Putamen (tissue), 1 donor: Measurements from ENCODE around the gene ZBTB8OS.
"Not testable (repeated sequence)": the region's sequence is repeated elsewhere in the genome, so short reads cannot be mapped to it uniquely, and the experiment has no call there.

Source experiments
- DNase-seq: peaks from one replicate; pipeline ENCODE4 v3.0.0-alpha.2; 2016; ENCODE audit warnings: low spot score

Gene ZBTB8OS

DNA sequence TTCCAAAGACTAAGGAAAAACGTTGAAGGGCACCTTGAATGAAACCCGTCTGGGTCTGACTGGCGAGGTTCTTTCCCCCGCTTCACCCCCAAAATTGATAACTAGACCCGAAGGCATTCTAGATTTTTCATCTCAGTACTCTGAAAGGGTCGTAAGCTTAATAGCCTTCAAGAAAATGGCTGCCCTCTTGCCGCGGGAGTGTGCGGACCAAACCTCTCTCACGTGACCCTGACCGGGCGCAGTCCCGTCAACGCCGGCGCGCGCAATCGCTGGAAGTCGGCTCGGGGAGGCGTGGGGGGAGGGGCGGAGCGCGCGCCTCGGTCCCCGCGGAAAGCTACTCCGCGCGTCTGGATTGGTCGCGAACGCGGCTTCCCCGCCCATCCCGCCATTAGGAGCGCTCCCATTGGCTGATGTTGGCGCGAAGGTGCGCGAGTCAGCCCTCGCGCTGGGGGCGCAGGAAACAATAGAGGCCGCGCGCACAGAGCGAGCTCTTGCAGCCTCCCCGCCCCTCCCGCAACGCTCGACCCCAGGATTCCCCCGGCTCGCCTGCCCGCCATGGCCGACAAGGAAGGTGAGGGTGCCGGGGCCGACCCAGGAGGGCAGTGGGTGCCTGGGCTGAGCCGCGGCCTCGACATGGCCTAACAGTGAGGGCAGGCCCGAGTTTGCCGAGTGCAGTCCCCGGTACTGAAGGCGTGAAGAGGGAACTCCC, 556 bp upstream of the ZBTB8OS start, which contains the start of gene RBBP4:
TSS of gene RBBP4 (plus strand) at position 457 of the 709 bp plus-strand sequence. CDS start at position 556, 99 bp downstream.
- DNase-seq, result peak; percentile 98

DNA sequence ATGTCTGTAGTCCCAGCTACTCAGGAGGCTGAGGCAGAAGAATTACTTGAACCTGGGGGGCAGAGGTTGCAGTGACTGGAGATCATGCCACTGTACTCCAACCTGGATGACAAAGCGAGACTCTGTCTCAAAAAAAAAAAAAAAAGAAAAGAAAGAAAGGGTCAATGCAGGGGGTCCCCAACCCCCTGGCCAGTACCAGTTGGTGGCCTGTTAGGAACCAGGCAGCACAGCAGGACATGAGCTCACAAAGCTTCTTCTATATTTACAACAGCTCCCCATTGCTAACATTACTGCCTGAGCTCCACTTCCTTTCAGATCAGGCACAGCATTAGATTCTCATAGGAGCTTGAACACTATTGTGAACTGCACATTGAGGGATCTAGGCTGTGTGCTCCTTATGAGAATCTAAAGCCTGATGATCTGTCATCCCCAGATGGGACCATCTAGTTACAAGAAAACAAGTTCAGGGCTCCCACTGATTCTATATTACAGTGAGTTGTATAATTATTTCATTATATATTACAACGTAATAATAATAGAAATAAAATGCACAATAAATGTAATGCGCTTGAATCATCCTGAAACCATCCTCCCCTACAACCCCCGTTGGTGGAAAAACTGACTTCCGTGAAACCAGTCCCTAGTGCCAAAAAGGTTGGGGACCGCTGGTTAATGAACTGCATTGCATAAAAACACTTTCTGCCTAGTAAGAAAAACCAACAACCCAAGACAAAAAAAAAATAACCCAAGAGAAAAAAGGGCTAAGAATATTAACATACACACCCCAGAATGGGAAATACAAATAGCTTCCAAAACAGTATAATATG, 2.8 kb downstream of the ZBTB8OS start:
- no peak for DNase-seq

DNA sequence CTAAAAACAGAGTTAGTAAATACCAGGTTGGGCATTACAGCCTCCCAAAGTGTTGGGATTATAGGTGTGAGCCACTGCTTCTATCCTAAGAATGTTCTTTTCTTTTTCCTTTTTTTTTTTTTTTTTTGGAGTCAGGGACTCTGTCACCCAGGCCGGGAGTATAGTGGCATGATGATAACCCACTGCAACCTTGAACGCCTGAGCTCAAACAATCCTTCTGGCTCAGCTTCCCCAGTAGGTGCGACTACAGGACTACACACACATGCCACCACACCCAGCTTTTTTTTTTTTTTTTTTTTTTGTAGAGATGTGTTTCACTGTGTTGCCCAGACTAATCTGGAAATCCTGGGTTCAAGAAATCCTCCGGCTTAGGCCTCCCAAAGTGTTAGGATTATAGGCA, 5.9 kb downstream of the ZBTB8OS start:
- DNase-seq, result no peak

DNA sequence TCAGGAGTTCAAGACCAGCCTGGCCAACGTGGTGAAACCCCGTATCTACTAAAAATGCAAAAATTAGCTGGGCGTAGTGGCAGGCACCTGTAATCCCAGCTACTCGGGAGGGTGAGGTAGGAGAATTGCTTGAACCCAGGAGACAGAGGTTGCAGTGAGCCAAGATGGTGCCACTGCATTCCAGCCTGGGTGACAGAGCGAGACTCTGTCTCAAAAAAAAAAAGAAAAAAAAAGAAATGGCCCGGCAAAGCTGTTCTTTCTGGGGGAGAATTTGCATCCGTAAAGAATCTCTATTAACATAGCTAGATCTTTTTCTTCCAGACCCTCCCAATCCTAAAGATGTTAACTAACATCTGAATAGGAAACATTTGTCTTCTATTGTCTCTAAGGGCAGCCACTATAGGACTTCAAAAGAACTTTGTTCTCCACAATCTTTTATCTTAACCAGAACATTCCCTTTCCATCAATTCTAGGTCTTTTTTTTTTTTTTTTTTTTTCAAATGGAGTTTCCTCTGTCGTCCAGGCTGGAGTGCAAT, 8.0 kb downstream of the ZBTB8OS start:
- DNase-seq, result not testable (repeated sequence)

DNA sequence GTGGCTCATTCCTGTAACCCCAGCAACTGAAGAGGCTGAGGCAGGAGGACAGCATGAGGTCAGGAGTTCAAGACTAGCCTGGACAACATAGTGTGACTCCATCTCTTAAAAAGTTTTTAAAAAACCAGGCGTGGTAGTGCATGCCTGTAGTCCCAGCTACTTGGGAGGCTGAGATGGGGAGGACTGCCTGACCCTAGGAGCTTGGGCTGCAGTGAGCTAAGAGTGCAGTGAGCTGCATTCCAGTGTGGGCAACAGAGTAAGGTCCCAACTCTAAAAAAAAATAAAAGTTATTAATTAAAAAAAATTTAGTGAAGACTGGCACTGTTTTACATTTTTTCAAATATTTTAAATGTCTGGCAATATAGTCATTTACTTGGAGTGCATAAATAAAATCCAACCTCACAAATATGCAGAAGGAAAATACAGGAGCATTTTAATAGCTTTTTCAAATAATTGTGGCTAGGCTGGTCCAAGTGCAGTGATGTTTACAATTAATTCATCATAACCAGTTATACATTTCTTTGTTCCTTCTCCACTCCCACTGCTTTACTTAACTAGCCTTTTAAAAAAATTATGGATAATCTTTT, 10.8 kb downstream of the ZBTB8OS start:
- no peak for DNase-seq

DNA sequence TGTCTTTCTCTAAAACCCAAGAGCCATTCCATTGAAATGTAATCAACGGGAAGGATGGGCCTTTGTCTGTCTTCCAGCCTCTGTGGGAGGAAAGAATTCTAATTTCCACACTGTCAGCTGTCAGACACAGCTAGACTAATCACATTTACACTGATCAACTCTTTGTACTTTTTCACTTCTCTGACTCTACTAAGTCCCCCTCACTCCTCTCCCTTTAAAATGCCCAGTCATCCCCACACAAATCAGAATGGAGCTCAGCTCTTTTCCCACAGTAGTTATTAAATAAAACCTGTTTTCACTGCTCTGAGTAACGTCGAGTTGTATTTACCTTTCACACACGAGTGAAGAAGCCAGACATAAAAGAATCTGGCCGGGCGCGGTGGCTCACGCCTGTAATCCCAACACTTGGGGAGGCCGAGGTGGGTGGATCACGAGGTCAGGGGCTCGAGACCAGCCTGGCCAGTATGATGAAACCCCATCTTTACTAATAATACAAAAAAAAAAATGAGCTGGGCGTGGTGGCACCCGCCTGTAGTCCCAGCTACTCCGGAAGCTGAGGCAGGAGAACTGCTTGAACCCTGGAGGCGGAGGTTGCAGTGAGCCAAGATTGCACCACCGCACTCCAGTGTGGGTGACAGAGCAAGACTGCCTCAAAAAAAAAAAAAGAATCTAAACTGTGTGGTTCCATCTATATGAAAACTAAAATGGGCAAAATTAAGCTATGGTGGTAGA, 13.3 kb downstream of the ZBTB8OS start:
- no peak for DNase-seq

DNA sequence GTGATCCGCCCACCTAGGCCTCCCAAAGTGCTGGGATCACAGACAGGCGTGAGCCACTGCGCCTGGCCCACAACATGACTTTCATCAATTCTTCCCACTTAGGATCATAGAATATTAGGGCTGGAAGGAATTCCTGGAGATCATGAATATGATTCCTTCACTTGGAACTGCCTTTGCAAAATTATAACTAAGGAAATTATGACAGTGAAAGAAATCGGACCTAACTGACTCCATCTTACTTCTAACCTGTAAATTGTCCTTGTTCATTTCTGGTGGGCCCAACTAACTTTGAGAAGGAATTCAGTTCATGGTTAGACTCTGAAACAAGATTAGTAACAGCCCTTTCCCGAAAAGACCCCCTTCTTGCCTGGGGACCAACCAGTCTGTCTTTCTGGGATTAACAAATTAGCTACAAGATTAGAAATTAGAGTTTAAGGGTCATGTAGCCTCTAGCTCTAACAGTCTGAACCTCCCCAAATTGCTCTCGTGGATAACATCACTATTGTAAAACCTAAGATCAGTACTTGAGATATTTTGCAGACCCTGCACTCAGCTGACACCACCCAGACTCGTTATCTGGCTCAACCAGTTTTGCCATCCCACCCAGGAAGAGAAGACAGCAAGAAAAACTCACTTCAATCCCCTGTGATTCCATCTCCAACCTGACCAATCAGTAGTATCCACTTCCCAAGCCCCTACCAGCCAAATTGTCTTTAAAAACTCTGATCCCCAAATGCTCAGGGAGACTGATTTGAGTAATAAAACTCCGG, 14.7 kb downstream of the ZBTB8OS start:
- DNase-seq, result no peak

DNA sequence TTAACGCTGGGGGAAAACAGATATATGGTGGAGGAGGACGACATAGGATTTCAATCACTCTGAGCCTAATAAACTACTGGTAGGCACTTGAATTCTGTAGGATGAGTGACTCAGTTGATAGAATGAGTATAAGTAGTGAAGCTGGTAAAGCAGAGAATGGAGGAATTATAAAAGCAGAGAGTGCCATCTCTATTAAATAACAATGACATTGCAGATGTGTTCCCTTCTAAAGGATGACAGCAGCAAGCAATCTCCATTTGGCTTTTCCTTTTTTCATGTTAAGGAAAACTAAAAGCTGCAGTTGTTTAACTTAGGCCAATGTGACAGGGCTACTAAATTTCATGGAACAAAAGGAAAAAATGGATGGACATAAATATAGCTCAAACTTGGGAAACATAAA, 17.5 kb downstream of the ZBTB8OS start:
- no peak for DNase-seq

DNA sequence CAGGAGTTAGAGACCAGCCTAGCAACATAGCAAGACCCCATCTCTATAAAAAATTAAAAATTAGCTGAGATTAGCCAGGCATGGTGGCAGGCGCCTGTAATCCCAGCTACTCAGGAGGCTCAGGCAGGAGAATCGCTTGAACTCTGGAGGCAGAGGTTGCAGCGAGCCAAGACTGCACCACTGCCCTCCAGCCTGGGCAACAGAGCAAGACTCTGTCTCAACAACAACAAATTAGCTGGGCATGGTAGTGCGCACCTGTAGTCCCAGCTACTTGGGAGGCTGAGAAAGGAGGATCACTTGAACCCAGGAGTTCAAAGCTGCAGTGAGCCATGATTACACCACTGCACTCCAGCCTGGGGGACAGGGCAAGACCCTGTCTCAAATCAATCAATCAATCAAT, 20.2 kb downstream of the ZBTB8OS start:
- DNase-seq, result not testable (repeated sequence)

DNA sequence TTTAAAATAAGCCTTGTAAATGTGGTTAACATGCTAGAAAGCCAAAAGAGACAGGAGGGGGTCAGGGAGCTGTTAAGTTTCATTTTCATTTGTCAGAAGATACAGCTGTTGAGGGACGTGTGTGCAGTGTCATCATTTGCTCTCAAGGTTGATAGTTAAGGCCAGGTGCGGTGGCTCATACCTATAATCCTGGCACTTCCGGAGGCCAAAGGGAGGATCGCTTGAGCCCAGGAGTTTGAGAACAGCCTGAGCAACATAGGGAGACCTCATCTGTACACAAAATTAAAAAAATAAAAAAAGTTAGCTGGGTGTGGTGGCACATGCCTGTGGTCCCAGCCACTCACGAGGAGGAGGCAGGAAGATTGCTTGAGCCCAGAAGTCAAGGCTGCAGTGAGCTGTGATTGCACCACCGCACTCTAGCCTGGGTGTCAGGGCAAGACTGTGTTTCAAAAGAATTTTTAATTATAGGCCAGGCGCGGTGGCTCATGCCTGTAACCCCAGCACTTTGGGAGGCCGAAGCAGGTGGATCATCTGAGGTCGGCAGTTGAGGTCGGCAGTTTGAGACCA, 22.7 kb downstream of the ZBTB8OS start:
- no peak for DNase-seq

DNA sequence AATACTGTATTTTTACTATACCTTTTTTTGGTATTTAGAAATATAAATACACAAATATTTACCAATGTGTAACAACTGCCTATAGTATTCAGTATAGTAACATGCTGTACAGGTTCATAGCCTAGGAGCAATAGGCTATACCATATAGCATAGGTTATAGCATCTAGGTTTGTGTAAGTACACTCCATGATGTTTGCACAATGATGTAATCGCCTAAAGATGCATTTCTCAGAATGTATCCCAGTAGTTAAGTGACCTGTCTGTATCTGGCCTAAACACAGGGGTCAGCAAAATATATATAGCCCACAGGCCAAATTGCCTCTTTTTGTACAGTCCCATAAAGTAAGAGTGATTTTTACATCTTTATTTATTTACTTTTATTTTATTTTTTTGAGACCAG, 24.2 kb downstream of the ZBTB8OS start:
- DNase-seq, result no peak

DNA sequence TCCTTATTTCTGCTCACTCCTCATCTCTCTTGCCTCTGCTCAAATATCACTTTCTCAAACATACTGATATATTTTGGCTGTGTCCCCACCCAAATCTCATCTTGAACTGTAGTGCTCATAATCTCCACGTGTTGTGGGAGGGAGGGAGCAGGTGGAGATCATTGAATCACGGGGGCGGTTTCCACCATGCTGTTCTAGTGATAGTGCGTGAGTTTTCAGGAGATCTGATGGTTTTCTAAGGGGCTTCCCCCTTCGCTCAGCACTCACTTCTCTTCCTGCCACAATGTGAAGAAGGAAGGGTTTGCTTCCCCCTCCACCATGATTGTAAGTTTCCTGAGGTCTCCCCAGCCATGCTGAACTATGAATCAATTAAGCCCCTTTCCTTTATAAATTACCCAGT, 26.6 kb downstream of the ZBTB8OS start:
- DNase-seq, result no peak

DNA sequence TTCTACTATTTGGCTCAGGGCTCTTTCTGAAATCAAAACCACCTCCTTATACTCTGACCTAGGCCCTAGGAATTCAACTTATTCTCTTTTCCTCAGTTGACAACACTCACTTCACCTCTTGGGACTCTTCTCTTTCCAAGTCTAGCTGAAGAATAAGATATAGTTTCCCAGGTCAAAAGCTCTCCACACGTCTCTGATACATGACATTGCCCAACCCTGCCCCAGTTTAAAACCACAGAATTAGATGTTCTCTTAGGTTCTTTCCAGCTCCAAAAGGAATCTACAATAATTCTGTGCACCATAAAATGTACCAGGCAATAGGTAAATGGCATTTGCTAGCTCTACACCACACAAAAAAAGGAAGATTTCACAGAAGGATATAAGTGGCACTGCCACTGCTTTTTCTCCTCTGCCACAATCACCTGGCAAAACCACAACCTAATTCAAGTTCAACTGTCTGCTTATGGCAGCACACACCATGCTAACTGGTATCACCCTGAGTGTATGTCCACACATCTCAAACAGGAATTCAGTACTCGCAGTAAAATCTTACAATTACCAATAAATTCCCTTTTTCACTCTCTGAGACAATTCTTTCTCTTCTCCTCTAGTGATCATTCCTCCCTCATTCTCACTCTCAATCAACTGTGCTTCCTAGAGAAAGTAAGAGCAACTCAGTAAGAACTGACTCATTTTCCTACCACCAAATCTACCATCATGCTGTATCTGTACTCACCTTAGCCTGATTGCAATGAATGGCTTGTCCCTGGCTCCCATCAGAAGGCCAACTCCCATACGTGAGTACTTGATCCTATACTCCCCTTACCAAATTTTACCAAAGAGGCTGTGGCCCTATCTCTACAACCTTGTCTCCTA, 27.3 kb downstream of the ZBTB8OS start:
- DNase-seq, result no peak

DNA sequence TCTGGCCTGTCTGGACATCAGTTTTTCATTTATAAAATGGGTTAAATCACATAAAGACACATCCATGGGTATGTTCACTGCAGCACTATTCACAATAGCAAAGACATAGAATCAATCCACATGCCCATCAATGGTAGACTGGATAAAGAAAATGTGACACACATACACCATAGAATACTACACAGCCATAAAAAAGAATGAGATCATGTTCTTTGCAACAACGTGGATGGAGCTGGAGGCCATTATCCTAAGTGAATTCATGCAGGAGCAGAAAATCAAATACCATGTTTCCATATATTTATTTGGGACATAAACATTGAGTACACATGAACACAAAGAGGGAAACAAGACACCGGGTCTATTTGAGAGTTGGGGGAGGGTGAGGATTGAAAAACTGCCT, 28.1 kb downstream of the ZBTB8OS start:
- DNase-seq, result no peak

DNA sequence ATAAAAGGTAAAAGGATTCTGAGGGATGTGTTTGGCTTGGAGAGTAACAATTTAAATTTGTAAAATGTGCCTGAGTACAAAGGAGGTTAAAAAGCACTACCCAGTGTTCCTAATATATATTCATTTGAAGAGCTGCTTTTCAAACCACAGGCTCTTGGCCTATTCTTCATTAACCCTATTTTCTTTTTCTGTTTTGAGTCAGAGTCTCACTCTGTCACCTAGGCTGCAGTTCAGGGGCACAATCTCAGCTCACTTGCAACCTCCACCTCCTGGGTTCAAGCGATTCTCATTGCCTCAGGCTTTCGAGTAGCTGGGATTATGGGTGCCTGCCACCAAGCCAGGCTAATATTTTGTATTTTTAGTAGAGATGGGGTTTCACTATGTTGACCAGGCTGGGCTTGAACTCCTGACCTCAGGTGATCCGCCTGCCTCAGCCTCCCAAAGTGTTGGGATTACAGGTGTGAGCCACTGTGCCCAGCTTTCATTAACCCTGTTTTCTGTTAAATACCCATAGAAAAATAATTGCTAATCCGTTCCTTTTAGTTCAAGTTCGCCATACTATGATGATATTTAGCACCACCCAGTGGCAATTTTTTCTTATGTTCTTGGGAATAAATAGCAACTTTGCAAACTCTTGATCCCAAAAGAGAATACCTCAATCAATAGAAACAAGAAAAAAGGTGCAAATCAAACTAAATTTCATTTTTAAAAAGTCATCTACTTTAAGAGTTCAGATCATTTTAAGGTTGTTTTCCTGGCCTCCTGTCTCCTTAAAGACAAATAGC, 30.5 kb downstream of the ZBTB8OS start:
- DNase-seq, result no peak

DNA sequence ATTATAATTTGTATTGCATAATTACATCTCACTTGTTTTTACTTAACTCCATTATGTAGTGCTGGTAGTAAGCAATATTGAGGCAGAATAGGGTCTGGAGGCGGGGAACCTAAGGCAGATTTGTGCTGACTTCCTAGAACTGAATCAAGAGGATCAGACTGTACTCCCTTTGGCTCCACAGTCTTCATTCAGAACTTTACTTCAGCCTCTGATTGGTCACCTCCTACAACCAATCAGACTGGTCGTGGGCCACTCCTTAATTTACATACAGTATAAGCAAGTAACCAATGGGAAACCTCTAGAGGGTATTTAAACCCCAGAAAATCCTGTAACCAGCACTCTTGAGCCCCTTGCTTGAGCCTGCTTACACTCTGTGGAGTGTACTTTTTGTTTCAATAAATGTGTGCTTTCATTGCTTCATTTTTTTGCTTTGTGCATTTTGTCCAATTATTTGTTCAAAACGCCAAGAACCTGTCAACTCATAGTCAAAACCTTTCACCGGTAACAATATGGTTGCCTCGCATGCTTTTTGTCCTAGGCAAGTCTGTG, 31.6 kb downstream of the ZBTB8OS start:
- no peak for DNase-seq

DNA sequence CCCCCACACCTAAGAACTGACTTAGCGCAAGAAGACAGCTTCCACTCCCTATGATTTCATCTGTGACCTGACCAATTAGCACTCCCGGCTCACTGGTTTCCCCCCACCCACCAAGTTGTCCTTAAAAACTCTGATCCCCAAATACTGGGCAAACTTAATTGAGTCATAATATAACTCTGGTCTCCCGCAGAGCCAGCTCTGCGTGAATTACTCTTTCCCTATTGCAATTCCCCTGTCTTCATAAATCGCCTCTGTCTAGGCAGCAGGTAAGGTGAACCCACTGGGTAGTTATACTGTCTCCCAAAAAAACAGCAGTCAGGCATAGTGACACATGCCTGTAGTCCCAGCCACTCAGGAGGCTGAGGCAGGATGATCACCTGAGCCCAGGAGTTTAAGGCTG, 36.9 kb downstream of the ZBTB8OS start:
- DNase-seq, result no peak

DNA sequence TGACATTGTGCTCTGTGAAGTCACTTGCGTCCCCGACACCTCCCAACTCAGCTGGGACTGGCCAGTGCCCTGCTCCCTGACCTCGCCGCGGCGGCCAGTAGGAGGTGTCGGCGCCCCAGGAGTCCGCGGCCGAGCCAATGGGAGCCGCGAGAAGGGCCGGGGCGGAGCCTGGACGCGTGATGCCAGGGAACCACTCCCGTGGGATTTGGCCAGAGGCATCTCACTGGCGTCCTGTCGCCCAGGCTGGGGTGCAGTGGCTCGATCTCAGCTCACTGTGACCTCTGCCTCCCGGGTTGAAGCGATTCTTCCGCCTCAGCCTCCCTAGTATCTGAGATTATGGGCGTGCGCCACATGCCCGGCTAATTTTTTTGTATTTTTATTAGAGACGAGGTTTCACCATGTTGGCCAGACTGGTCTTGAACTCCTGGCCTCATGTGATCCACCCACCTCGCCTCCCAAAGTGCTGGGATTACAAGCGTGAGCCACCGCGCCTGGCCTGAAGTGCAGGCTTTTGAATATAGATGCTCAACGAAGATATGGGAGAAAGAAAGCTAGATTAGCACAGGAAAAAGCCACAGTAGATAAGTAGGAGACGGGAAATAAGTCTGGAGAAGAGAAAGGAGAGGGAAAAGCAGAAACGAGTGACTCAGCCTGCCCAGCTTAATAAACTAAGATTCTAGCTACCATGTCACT, 38.0 kb downstream of the ZBTB8OS start:
- DNase-seq, result peak; percentile 89
